ENCODE results near the gene TCF12. TPM values are rescaled to one million over a fixed set of nuclear protein-coding genes. Genes with fewer than 3 reads are reported as not detected.

The TCF12 gene
- total RNA-seq, 1 donor from 2014 or later = 93.0 TPM

- H3K4me1 ChIP-seq = peaks cover 4% of the 10 kb centered on the region
- DNase-seq = no peak
- peak overlapping the region; percentile 6 for H3K27ac ChIP-seq
- intact Hi-C loops (cut with DNase I) = no loop called here
- no peak overlapping the region for H3K4me3 ChIP-seq
- H3K36me3 ChIP-seq = peaks cover 7% of the 10 kb centered on the region
- H3K27me3 ChIP-seq (ENCODE audit: low read depth) = no peaks in the 10 kb centered on the region
- ATAC-seq = no peak
- TF ChIP-seq, protein P1, sequence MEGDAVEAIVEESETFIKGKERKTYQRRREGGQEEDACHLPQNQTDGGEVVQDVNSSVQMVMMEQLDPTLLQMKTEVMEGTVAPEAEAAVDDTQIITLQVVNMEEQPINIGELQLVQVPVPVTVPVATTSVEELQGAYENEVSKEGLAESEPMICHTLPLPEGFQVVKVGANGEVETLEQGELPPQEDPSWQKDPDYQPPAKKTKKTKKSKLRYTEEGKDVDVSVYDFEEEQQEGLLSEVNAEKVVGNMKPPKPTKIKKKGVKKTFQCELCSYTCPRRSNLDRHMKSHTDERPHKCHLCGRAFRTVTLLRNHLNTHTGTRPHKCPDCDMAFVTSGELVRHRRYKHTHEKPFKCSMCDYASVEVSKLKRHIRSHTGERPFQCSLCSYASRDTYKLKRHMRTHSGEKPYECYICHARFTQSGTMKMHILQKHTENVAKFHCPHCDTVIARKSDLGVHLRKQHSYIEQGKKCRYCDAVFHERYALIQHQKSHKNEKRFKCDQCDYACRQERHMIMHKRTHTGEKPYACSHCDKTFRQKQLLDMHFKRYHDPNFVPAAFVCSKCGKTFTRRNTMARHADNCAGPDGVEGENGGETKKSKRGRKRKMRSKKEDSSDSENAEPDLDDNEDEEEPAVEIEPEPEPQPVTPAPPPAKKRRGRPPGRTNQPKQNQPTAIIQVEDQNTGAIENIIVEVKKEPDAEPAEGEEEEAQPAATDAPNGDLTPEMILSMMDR (IDR thresholded peaks at IDR 0.05) = no peak
- H3K9me3 ChIP-seq = no peaks in the 10 kb centered on the region
Measured at GRCh38 chr15:57227899-57228298, 309.5 kb downstream of the TCF12 start.

DNA sequence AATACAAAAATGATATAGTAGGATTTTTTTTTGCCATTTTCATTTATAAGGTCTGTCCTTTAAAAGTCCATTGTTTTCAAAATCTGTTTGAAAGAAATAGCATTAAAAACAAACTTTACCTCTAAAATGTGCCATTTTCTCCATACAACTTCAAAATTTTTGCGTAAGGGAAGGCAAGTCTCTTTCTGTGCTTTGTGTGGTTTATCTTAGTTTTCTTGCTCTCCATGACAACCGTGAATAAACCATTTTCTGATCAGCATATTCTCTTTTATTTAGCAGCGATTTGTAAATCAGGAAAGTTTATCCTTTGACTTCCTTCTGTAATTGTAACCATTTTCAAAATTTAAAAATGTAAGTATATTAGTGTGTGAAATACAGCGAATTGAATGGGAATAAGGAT is 310.0 kb downstream of the TCF12 start:
- Histone ChIP-seq H3K9me3 (no peaks in the 10 kb centered on the region), H3K27ac (peak overlapping the region; percentile 6), H3K27me3 (ENCODE audit: low read depth) (no peaks in the 10 kb centered on the region), H3K4me1 (peaks cover 4% of the 10 kb centered on the region), H3K36me3 (peaks cover 12% of the 10 kb centered on the region), H3K4me3 (no peak overlapping the region)
- DNase-seq (no peak), ATAC-seq (no peak)
- intact Hi-C loops (cut with DNase I) = no loop called here
- TF ChIP-seq, protein P1 (IDR thresholded peaks at IDR 0.05) = no peak

DNA sequence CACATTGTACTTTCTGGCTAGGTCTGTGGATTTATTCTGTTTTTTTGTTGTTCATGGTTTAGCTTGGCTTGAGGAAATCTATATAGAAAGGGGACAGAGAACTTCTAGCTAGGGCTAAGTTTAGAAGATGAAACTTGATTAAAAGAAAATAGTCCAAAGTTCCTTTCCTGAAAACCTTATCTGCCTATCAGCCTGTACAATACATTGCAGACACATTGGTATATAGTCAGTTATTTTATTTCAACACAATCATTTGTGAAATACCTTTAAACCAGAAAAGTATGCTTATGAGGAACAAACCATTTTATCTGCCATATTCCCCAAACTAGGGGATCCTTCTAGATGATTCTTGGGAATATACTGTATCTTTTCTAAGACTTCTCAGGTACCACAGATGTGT is 310.6 kb downstream of the TCF12 start:
- peaks cover 18% of the 10 kb centered on the region for H3K36me3 ChIP-seq
- H3K4me3 ChIP-seq = no peak overlapping the region
- no peaks in the 10 kb centered on the region for H3K27me3 ChIP-seq (ENCODE audit: low read depth)
- DNase-seq (no peak), ATAC-seq (no peak)
- intact Hi-C loops (cut with DNase I) = no loop called here
- TF ChIP-seq, protein P1 (IDR thresholded peaks at IDR 0.05) = no peak
- H3K9me3 ChIP-seq = no peaks in the 10 kb centered on the region
- H3K27ac ChIP-seq = no peak overlapping the region
- H3K4me1 ChIP-seq = peaks cover 4% of the 10 kb centered on the region

DNA sequence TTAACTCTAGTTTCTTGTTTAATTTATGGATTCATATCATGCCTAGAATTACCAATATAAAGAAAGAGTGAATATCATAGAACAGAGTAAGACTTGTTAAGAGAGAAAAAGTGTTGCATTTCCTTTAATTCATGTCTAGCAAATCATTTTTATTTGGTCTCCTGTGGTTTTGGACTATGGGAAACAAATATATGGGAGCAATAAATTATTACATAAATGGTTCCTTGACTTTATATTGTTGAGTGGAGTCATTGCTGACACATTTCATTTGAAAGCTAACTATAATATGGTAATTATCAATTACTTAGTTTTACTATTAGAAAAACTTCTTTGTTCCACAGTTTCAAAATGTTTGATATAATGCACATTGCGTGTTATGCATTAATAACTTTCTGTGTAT is 313.1 kb downstream of the TCF12 start:
- peaks cover 32% of the 10 kb centered on the region for H3K36me3 ChIP-seq
- TF ChIP-seq, protein P1 (IDR thresholded peaks at IDR 0.05) = no peak
- no peak overlapping the region for H3K27ac ChIP-seq
- H3K27me3 ChIP-seq (ENCODE audit: low read depth) = no peaks in the 10 kb centered on the region
- intact Hi-C loops (cut with DNase I) = no loop called here
- H3K4me1 ChIP-seq = peaks cover 4% of the 10 kb centered on the region
- ATAC-seq (no peak), DNase-seq (no peak)
- no peaks in the 10 kb centered on the region for H3K9me3 ChIP-seq
- H3K4me3 ChIP-seq = no peak overlapping the region

- H3K27ac ChIP-seq = no peak overlapping the region
- TF ChIP-seq, protein P1 (IDR thresholded peaks at IDR 0.05) = no peak
- H3K36me3 ChIP-seq = peaks cover 32% of the 10 kb centered on the region
- peaks cover 9% of the 10 kb centered on the region for H3K4me1 ChIP-seq
- H3K27me3 ChIP-seq (ENCODE audit: low read depth) = no peaks in the 10 kb centered on the region
- intact Hi-C loops (cut with DNase I) = no loop called here
- ATAC-seq = no peak
- H3K9me3 ChIP-seq = no peaks in the 10 kb centered on the region
- no peak for DNase-seq
- no peak overlapping the region for H3K4me3 ChIP-seq
Measured at GRCh38 chr15:57234156-57234555, 315.7 kb downstream of the TCF12 start.

DNA sequence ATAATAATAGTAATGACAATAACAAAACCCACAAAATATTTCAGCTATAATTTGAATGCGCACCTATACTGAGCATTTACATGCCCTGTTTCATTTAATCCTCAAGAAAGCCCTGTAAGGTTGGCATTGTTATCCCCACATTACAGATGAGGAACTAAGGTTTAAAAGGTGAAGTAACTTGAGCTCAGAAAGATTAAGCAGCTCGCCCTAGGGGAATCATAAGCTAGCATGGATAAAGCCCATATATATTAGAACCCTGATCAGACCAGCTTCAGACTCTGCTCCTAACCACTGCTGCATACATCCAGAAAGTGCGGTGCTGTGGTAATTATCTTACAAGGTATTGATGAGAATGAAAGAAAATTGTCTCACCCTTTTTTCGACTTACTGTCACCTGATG is 316.7 kb downstream of the TCF12 start:
- H3K27ac ChIP-seq = no peak overlapping the region
- H3K36me3 ChIP-seq = peaks cover 33% of the 10 kb centered on the region
- TF ChIP-seq, protein P1 (IDR thresholded peaks at IDR 0.05) = no peak
- no peaks in the 10 kb centered on the region for H3K27me3 ChIP-seq (ENCODE audit: low read depth)
- ATAC-seq (no peak), DNase-seq (no peak)
- no peak overlapping the region for H3K4me3 ChIP-seq
- peaks cover 9% of the 10 kb centered on the region for H3K4me1 ChIP-seq
- no peaks in the 10 kb centered on the region for H3K9me3 ChIP-seq
- intact Hi-C loops (cut with DNase I) = no loop called here
